ENCODE results near the gene COG5. TPM values are rescaled to one million over a fixed set of nuclear protein-coding genes. Genes with fewer than 3 reads are reported as not detected.

The COG5 gene
- total and polyA plus RNA-seq, 10 of the 15 experiments (the other 5 are each of a cell fraction or from before 2014, with no cell fraction given) = 5.5 to 27.9 (median 15.6) TPM

DNA sequence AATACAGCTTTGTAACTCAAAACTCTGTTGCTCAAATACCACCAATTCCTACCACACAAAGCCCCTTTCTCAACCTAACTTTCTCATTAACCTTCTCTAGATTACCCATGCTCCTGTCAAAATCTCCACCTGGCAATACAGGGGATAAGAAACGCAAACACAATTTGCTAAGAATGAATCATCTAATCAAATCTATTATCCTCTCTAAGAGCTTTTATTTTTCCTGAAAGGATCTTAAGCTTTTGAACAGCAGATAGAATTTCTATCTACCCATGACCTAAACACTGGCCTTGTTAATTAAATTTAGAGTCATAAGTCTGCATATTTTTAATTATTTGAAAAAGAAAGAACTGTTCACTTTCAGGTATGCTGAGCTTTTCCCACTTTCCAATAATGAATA lies 296.6 kb downstream of the COG5 start:
- no peak for DNase-seq (ENCODE audit: low read depth, low spot score)
- Histone ChIP-seq H3K9ac (ENCODE audit: control insufficient read depth, insufficient read depth, low read length) (no peak overlapping the region), H3K4me2 (ENCODE audit: control insufficient read depth, insufficient read depth) (no peak overlapping the region), H3K36me3 (ENCODE audit: control insufficient read depth in 2 of 2, insufficient read depth in 2 of 2, low read length in 1 of 2) (no peaks in the 10 kb centered on the region), H2AFZ (ENCODE audit: control insufficient read depth, low read depth, low read length) (no peak overlapping the region), H3K27me3 (replicated peaks in 1 of 2; ENCODE audit: control insufficient read depth in 2 of 2, insufficient read depth in 2 of 2, low read length in 1 of 2) (no peaks in the 10 kb centered on the region), H3K9me3 (replicated peaks; ENCODE audit: control insufficient read depth, insufficient read depth, low read length) (no peaks in the 10 kb centered on the region), H3K79me2 (ENCODE audit: control insufficient read depth, insufficient read depth, low read length) (no peaks in the 10 kb centered on the region), H3K27ac (ENCODE audit: control insufficient read depth, insufficient read depth) (no peak overlapping the region), H3K4me1 (ENCODE audit: control insufficient read depth, insufficient read depth, low read length) (no peaks in the 10 kb centered on the region), H3K4me3 (no peak overlapping the region), H4K20me1 (ENCODE audit: control insufficient read depth, insufficient read depth) (no peaks in the 10 kb centered on the region)
- RAD21 ChIA-PET (ENCODE audit: unreplicated experiment) = no interaction called here
- 100% methylated on average over 1 of the region's 1 CpG for WGBS (ENCODE audit: insufficient coverage, insufficient replicate concordance, low lambda C conversion rate, missing lambda C conversion rate)
- BruUV-seq (replicated peaks) = no TSS peak
- SMC1A ChIA-PET (ENCODE audit: uncharacterized antibody, unreplicated experiment) = interaction anchor here (1.2 kb wide), 1 partner anchor 9 kb away, joined by 4 read pairs; no protein-coding TSS in a partner anchor
- in situ Hi-C loops (cut with MboI) (no loop called here), intact Hi-C loops (cut with micrococcal nuclease; ENCODE audit: unreplicated experiment) (no loop called here)
- no peak for FAIRE-seq
- POLR2A ChIA-PET = no interaction called here
- ATAC-seq = no peak
- CTCF ChIA-PET = no interaction called here
- TF ChIP-seq FOXK2 (IDR thresholded peaks at IDR 0.05) (no peak), BACH1 (IDR thresholded peaks at IDR 0.05; ENCODE audit: borderline replicate concordance) (no peak), BRCA1 (IDR thresholded peaks at IDR 0.05; ENCODE audit: low read depth, low read length) (no peak), NFIC (IDR thresholded peaks at IDR 0.05; ENCODE audit: low read depth, low read length) (no peak), NFYA (IDR thresholded peaks at IDR 0.05; ENCODE audit: borderline replicate concordance, low read depth, low read length) (no peak), MEF2B (IDR thresholded peaks at IDR 0.05; ENCODE audit: partially characterized antibody, poor library complexity, severe bottlenecking) (no peak), BMI1 (IDR thresholded peaks at IDR 0.05; ENCODE audit: borderline replicate concordance) (no peak), HDAC6 (IDR thresholded peaks at IDR 0.05; ENCODE audit: unreplicated experiment) (no peak), EZH2 (IDR thresholded peaks at IDR 0.05; ENCODE audit: borderline replicate concordance, control insufficient read depth, low read depth, low read length) (no peak), YY1 (IDR thresholded peaks at IDR 0.05; ENCODE audit: low read depth, low read length) (no peak), ZNF622 (IDR thresholded peaks at IDR 0.05) (no peak), IKZF2 (IDR thresholded peaks at IDR 0.05) (no peak), RCOR1 (conservative IDR thresholded peaks at IDR 0.05; ENCODE audit: low read depth, low read length) (no peak), RUNX3 (IDR thresholded peaks at IDR 0.05; ENCODE audit: low read length) (no peak)
- TF ChIP-seq, protein P1, sequence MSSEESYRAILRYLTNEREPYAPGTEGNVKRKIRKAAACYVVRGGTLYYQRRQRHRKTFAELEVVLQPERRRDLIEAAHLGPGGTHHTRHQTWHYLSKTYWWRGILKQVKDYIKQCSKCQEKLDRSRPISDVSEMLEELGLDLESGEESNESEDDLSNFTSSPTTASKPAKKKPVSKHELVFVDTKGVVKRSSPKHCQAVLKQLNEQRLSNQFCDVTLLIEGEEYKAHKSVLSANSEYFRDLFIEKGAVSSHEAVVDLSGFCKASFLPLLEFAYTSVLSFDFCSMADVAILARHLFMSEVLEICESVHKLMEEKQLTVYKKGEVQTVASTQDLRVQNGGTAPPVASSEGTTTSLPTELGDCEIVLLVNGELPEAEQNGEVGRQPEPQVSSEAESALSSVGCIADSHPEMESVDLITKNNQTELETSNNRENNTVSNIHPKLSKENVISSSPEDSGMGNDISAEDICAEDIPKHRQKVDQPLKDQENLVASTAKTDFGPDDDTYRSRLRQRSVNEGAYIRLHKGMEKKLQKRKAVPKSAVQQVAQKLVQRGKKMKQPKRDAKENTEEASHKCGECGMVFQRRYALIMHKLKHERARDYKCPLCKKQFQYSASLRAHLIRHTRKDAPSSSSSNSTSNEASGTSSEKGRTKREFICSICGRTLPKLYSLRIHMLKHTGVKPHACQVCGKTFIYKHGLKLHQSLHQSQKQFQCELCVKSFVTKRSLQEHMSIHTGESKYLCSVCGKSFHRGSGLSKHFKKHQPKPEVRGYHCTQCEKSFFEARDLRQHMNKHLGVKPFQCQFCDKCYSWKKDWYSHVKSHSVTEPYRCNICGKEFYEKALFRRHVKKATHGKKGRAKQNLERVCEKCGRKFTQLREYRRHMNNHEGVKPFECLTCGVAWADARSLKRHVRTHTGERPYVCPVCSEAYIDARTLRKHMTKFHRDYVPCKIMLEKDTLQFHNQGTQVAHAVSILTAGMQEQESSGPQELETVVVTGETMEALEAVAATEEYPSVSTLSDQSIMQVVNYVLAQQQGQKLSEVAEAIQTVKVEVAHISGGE (CRISPR knock-in tag; IDR thresholded peaks at IDR 0.05) = no peak
- TF ChIP-seq, protein P2, sequence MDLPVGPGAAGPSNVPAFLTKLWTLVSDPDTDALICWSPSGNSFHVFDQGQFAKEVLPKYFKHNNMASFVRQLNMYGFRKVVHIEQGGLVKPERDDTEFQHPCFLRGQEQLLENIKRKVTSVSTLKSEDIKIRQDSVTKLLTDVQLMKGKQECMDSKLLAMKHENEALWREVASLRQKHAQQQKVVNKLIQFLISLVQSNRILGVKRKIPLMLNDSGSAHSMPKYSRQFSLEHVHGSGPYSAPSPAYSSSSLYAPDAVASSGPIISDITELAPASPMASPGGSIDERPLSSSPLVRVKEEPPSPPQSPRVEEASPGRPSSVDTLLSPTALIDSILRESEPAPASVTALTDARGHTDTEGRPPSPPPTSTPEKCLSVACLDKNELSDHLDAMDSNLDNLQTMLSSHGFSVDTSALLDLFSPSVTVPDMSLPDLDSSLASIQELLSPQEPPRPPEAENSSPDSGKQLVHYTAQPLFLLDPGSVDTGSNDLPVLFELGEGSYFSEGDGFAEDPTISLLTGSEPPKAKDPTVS (IDR thresholded peaks at IDR 0.05; ENCODE audit: low read depth, low read length) = no peak
- TF ChIP-seq, protein P3, sequence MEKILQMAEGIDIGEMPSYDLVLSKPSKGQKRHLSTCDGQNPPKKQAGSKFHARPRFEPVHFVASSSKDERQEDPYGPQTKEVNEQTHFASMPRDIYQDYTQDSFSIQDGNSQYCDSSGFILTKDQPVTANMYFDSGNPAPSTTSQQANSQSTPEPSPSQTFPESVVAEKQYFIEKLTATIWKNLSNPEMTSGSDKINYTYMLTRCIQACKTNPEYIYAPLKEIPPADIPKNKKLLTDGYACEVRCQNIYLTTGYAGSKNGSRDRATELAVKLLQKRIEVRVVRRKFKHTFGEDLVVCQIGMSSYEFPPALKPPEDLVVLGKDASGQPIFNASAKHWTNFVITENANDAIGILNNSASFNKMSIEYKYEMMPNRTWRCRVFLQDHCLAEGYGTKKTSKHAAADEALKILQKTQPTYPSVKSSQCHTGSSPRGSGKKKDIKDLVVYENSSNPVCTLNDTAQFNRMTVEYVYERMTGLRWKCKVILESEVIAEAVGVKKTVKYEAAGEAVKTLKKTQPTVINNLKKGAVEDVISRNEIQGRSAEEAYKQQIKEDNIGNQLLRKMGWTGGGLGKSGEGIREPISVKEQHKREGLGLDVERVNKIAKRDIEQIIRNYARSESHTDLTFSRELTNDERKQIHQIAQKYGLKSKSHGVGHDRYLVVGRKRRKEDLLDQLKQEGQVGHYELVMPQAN (conservative IDR thresholded peaks at IDR 0.05) = no peak
- TF ChIP-seq, protein P4, sequence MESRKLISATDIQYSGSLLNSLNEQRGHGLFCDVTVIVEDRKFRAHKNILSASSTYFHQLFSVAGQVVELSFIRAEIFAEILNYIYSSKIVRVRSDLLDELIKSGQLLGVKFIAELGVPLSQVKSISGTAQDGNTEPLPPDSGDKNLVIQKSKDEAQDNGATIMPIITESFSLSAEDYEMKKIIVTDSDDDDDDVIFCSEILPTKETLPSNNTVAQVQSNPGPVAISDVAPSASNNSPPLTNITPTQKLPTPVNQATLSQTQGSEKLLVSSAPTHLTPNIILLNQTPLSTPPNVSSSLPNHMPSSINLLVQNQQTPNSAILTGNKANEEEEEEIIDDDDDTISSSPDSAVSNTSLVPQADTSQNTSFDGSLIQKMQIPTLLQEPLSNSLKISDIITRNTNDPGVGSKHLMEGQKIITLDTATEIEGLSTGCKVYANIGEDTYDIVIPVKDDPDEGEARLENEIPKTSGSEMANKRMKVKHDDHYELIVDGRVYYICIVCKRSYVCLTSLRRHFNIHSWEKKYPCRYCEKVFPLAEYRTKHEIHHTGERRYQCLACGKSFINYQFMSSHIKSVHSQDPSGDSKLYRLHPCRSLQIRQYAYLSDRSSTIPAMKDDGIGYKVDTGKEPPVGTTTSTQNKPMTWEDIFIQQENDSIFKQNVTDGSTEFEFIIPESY (IDR thresholded peaks at IDR 0.05) = no peak
